ENCODE results near the gene NCAN. TPM values are rescaled to one million over a fixed set of nuclear protein-coding genes. Genes with fewer than 3 reads are reported as not detected.

NCAN gene
- polyA plus RNA-seq, 3 donors, result not detected

DNA sequence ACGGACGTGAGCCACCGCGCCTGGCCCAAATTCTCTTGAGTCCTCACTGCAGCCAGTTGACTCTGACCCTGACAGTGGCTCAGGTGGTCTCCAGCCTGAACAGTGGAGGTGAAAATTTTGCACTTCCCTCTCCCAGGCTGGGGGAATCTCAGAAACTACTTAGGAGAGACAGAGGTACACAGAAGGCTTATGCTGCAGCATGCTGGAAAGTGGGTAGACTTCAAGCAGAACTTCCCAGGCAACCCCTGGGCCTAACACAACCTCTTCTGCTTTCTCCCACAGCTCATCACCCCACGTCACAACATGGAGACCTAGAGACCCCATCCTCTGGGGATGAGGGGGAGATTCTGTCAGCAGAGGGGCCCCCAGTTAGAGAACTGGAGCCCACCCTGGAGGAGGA, 14.4 kb downstream of the NCAN start:
- H3K4me1 ChIP-seq (ENCODE audit: control insufficient read depth in 1 of 2, insufficient read depth in 2 of 2, low read length in 2 of 2), result peaks cover 8 to 12% of the 10 kb centered on the region in 2 donors
- no peaks in the 10 kb centered on the region for H3K9me3 ChIP-seq (replicated peaks in 1 of 2; ENCODE audit: control insufficient read depth in 1 of 2, insufficient read depth in 1 of 2, low read length in 2 of 2)

DNA sequence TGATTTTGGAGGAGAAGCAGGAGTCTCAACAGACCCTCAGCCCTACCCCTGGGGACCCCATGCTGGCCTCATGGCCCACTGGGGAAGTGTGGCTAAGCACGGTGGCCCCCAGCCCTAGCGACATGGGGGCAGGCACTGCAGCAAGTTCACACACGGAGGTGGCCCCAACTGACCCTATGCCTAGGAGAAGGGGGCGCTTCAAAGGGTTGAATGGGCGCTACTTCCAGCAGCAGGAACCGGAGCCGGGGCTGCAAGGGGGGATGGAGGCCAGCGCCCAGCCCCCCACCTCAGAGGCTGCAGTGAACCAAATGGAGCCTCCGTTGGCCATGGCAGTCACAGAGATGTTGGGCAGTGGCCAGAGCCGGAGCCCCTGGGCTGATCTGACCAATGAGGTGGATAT, 14.9 kb downstream of the NCAN start:
- H3K27me3 ChIP-seq (ENCODE audit: control insufficient read depth in 2 of 2, insufficient read depth in 2 of 2, low read length in 2 of 2), result peaks cover 3 to 24% of the 10 kb centered on the region in 2 donors
- WGBS (ENCODE audit: insufficient coverage), result 76% methylated on average over 10 of the region's 10 CpGs
- DNase-seq, result no peak
- H3K4me2 ChIP-seq (replicated peaks; ENCODE audit: extremely low read depth, low read length, poor library complexity, severe bottlenecking), result no peak overlapping the region
- H3K9ac ChIP-seq (ENCODE audit: insufficient read depth, low read length, poor library complexity, severe bottlenecking), result no peak overlapping the region
- H3K9me3 ChIP-seq (replicated peaks in 1 of 2; ENCODE audit: control insufficient read depth in 1 of 2, insufficient read depth in 1 of 2, low read length in 2 of 2), result no peaks in the 10 kb centered on the region
- Mint-ChIP-seq H3K4me1 (peaks cover 6% of the 10 kb centered on the region), H3K4me3 (no peak overlapping the region), H3K27ac (peak overlapping the region in 1 of 7 donors; percentile 49), H3K9me3 (peaks cover 0 to 2% (median 0%) of the 10 kb centered on the region in 7 donors), H3K27me3 (ENCODE audit: low read depth in 3 of 3) (peaks cover 32 to 48% (median 32%) of the 10 kb centered on the region in 3 donors), H3K36me3 (no peaks in the 10 kb centered on the region)
- no peak overlapping the region for H2AFZ ChIP-seq (ENCODE audit: insufficient read depth, low read depth, low read length, poor library complexity, severe bottlenecking)
- H3K79me2 ChIP-seq (ENCODE audit: insufficient read depth, low read length), result no peaks in the 10 kb centered on the region
- no peaks in the 10 kb centered on the region for H3K36me3 ChIP-seq (replicated peaks in 1 of 2; ENCODE audit: control insufficient read depth in 1 of 2, insufficient read depth in 2 of 2, low read length in 2 of 2)
- H3K4me1 ChIP-seq (ENCODE audit: control insufficient read depth in 1 of 2, insufficient read depth in 2 of 2, low read length in 2 of 2), result peaks cover 8 to 12% of the 10 kb centered on the region in 2 donors
- TF ChIP-seq, protein P1, sequence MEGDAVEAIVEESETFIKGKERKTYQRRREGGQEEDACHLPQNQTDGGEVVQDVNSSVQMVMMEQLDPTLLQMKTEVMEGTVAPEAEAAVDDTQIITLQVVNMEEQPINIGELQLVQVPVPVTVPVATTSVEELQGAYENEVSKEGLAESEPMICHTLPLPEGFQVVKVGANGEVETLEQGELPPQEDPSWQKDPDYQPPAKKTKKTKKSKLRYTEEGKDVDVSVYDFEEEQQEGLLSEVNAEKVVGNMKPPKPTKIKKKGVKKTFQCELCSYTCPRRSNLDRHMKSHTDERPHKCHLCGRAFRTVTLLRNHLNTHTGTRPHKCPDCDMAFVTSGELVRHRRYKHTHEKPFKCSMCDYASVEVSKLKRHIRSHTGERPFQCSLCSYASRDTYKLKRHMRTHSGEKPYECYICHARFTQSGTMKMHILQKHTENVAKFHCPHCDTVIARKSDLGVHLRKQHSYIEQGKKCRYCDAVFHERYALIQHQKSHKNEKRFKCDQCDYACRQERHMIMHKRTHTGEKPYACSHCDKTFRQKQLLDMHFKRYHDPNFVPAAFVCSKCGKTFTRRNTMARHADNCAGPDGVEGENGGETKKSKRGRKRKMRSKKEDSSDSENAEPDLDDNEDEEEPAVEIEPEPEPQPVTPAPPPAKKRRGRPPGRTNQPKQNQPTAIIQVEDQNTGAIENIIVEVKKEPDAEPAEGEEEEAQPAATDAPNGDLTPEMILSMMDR (IDR thresholded peaks at IDR 0.05), result no peak
- intact Hi-C loops (cut with micrococcal nuclease), result loop anchor here in 1 of 2 donors (5.0 kb wide), 1 partner anchor 79 kb away; no protein-coding TSS in a partner anchor
- no peaks in the 10 kb centered on the region for H4K20me1 ChIP-seq (ENCODE audit: insufficient read depth, low read length)
- H3K27ac ChIP-seq (ENCODE audit: low read depth in 1 of 2, low read length in 2 of 2), result no peak overlapping the region
- H3K4me3 ChIP-seq (replicated peaks in 1 of 3; ENCODE audit: low read depth in 2 of 3, low read length in 3 of 3), result no peak overlapping the region

More for the DNA sequence above, 14.4 kb downstream of the NCAN start:
- TF ChIP-seq, protein P1 (IDR thresholded peaks at IDR 0.05), result no peak
- no peak for DNase-seq
- peaks cover 3 to 24% of the 10 kb centered on the region in 2 donors for H3K27me3 ChIP-seq (ENCODE audit: control insufficient read depth in 2 of 2, insufficient read depth in 2 of 2, low read length in 2 of 2)
- H3K36me3 ChIP-seq (replicated peaks in 1 of 2; ENCODE audit: control insufficient read depth in 1 of 2, insufficient read depth in 2 of 2, low read length in 2 of 2), result no peaks in the 10 kb centered on the region
- no peak overlapping the region for H3K27ac ChIP-seq (ENCODE audit: low read depth in 1 of 2, low read length in 2 of 2)
- no peaks in the 10 kb centered on the region for H3K36me3 Mint-ChIP-seq
- no peak overlapping the region for H3K4me3 Mint-ChIP-seq
- no peak overlapping the region for H2AFZ ChIP-seq (ENCODE audit: insufficient read depth, low read depth, low read length, poor library complexity, severe bottlenecking)
- H3K79me2 ChIP-seq (ENCODE audit: insufficient read depth, low read length), result no peaks in the 10 kb centered on the region
- H3K4me2 ChIP-seq (replicated peaks; ENCODE audit: extremely low read depth, low read length, poor library complexity, severe bottlenecking), result no peak overlapping the region
- WGBS (ENCODE audit: insufficient coverage), result no CpG with 5 or more reads among the region's 5 CpGs
- peaks cover 32 to 48% (median 32%) of the 10 kb centered on the region in 3 donors for H3K27me3 Mint-ChIP-seq (ENCODE audit: low read depth in 3 of 3)
- H3K9me3 Mint-ChIP-seq, result peaks cover 0 to 2% (median 0%) of the 10 kb centered on the region in 7 donors
- no peak overlapping the region for H3K4me3 ChIP-seq (replicated peaks in 1 of 3; ENCODE audit: low read depth in 2 of 3, low read length in 3 of 3)
- H4K20me1 ChIP-seq (ENCODE audit: insufficient read depth, low read length), result no peaks in the 10 kb centered on the region
- peaks cover 6% of the 10 kb centered on the region for H3K4me1 Mint-ChIP-seq
- no peak overlapping the region for H3K27ac Mint-ChIP-seq
- intact Hi-C loops (cut with micrococcal nuclease), result loop anchor here in 1 of 2 donors (5.0 kb wide), 1 partner anchor 79 kb away; no protein-coding TSS in a partner anchor
- no peak overlapping the region for H3K9ac ChIP-seq (ENCODE audit: insufficient read depth, low read length, poor library complexity, severe bottlenecking)
